Colonic mucosa (tissue), 4 donors: ENCODE measurements around the gene LHX3. TPM values are rescaled to one million over a fixed set of nuclear protein-coding genes. Genes with fewer than 3 reads are reported as not detected.

Experiments
- DNase-seq: peaks from one replicate; pipeline ENCODE4 v3.0.0-alpha.2; 2020
- H3K27ac ChIP-seq: fragments of 200-600 bp; one replicate; pipeline ENCODE4 v1.8.0; 2021
- H3K27me3 ChIP-seq: fragments of 200-600 bp; one replicate; pipeline ENCODE4 v1.8.0; 2021
- H3K36me3 ChIP-seq: fragments of 200-600 bp; one replicate; pipeline ENCODE4 v1.8.0; 2021
- H3K4me1 ChIP-seq: fragments of 200-600 bp; one replicate; pipeline ENCODE4 v1.8.0; 2021; ENCODE audit warnings: mild to moderate bottlenecking
- H3K4me3 ChIP-seq: fragments of 200-600 bp; one replicate; pipeline ENCODE4 v1.8.0; 2021
- H3K9ac ChIP-seq, 2 donors: one replicate each; pipeline ENCODE4 v1.7.0; 2013; ENCODE audit warnings: control low read depth in 2 of 2, low read depth in 2 of 2, low read length in 2 of 2
- H3K9me3 ChIP-seq: fragments of 200-600 bp; one replicate; pipeline ENCODE4 v1.8.0; 2021
- intact Hi-C: fragments of 100-400 bp; cut with DNase I; formaldehyde crosslinking; loops from one replicate; pipeline ENCODE4 v1.14.1; 2022
- total RNA-seq, 2 donors: library from RNA; stranded (reverse); fragmentation: NEBNext Ultra II Directional in 1 of 2; extraction: Animal tissue kit (Norgen Biotek cat#: 25700) in 1 of 2; gene quantifications; one replicate each; pipeline ENCODE4 v1.2.1, GENCODE V29; 2021
- TF ChIP-seq, protein P1 (sequence below): fragments of 200-600 bp; IDR thresholded peaks from one replicate; pipeline ENCODE4 v1.8.0; 2022; ENCODE audit warnings: antibody characterized with exemption, mild to moderate bottlenecking
- donor health status: healthy.
- donor health status: DM: no; HTN: no; CAD: no.
- donor health status: DM: no; HTN: no; CAD: no.

Gene LHX3
- total RNA-seq, 2 donors from 2014 or later = not detected

DNA sequence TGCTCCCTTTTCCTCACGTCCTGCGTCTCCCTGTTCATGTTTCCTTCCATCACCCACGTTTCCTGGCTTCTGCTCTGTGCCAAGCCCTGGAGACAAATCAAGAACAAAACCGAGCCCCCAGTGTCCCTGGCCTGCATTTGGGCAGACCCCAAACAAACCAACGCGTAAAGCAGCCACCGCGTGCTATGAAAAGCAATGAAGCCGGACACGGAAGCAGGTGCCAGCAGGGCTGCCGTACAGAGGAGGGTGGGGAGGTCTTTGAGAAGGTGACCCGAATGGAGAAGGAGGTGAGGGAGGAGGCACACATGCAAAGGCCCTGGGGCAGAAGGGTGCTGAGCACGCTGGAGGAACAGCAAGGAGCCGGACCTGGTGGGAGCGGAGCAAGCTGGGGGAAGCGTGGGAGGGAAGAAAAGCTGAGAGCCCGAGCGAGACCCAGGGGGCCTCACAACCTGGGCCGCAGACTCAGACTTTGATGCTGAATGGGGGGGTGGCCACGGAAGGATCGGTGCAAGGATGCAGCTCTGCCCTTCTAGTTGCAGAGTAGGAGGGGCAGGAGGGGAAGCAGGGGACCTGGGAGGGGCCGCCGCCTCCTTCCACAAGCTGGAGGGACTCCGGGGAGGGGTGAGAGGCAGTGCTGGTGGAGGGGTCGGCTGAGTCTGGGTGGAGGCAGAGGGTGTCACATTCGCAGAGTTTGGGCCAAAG is 42.1 kb upstream of the LHX3 start:
- no peaks in the 10 kb centered on the region for H3K4me1 ChIP-seq
- H3K27me3 ChIP-seq = peaks cover 3% of the 10 kb centered on the region
- H3K36me3 ChIP-seq = no peaks in the 10 kb centered on the region
- H3K9ac ChIP-seq = no peak overlapping the region
- TF ChIP-seq, protein P1, sequence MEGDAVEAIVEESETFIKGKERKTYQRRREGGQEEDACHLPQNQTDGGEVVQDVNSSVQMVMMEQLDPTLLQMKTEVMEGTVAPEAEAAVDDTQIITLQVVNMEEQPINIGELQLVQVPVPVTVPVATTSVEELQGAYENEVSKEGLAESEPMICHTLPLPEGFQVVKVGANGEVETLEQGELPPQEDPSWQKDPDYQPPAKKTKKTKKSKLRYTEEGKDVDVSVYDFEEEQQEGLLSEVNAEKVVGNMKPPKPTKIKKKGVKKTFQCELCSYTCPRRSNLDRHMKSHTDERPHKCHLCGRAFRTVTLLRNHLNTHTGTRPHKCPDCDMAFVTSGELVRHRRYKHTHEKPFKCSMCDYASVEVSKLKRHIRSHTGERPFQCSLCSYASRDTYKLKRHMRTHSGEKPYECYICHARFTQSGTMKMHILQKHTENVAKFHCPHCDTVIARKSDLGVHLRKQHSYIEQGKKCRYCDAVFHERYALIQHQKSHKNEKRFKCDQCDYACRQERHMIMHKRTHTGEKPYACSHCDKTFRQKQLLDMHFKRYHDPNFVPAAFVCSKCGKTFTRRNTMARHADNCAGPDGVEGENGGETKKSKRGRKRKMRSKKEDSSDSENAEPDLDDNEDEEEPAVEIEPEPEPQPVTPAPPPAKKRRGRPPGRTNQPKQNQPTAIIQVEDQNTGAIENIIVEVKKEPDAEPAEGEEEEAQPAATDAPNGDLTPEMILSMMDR = no peak
- no peak for DNase-seq
- no peaks in the 10 kb centered on the region for H3K9me3 ChIP-seq
- intact Hi-C loops = no loop called here
- H3K27ac ChIP-seq = no peak overlapping the region
- no peak overlapping the region for H3K4me3 ChIP-seq

DNA sequence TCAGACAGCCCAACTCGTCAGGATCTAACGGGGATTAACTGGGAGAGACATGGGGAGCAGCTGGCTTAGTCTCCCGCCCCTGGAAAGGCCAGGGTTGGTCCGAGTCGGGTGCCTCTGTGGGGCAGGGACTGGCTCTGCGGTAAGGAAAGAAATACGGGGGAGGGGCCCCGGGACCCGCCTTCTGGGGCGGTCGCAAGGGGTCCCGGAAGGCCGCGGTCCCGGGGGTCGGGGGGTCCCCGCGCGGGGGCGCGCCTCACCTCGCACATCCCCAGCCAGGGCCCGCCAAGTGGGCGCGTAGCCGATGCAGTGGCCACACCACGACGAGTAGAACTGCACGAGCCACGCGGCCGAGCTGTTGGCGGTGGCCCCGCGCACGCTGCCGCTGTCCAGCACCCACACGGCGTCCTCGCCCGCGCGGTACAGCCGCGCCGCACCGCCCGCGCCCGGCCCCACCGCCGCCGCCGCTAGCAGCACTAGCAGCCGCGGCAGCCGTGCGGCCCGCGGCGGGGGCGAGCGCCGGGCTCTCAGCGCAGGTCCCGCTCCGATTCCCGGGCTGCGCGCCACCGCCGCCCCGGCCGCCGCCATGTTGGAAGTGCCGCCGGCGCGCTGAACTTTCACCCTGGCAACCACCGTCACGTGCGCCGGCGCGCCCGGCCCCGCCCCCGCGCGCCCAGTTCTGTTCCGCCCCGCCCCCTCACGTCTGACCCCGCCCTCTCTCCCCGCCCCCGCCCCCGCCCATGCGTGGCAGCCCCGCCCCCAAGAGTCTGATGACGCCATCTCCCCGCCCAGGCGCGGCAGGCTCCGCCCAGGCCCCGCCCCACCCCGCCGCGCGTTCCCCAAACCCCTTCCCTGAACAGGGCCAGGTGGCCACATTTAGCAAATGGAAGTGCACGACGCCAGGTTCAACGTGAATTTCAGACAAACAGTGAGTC is 40.6 kb upstream of the LHX3 start, which contains the start of gene QSOX2:
QSOX2 (minus strand) TSS at position 594 of the 932 bp plus-strand sequence; CDS start at position 585, 9 bp downstream.
- TF ChIP-seq, protein P1 = no peak
- DNase-seq = peak; percentile 82
- H3K27ac ChIP-seq = no peak within 1 kb of the TSS

GRCh38 chr9:136244969-136245218 is 40.0 kb upstream of the LHX3 start:
- Histone ChIP-seq H3K4me1 (no peaks in the 10 kb centered on the region), H3K27me3 (peaks cover 3% of the 10 kb centered on the region), H3K9me3 (no peaks in the 10 kb centered on the region), H3K36me3 (no peaks in the 10 kb centered on the region), H3K9ac (peak overlapping the region in 1 of 2 donors; percentile 30), H3K4me3 (peak overlapping the region; percentile 81), H3K27ac (no peak overlapping the region)
- TF ChIP-seq, protein P1 = no peak
- DNase-seq = no peak
- intact Hi-C loops = no loop called here

More for the DNA sequence above, 40.6 kb upstream of the LHX3 start, which contains the start of gene QSOX2:
- intact Hi-C loops = no loop called here
- peak within 1 kb of the TSS; percentile 81 for H3K4me3 ChIP-seq
- H3K4me1 ChIP-seq = no peaks in the 10 kb centered on the region
- no peaks in the 10 kb centered on the region for H3K36me3 ChIP-seq
- peaks cover 3% of the 10 kb centered on the region for H3K27me3 ChIP-seq
- H3K9ac ChIP-seq = peak within 1 kb of the TSS in 1 of 2 donors; percentile 66
- no peaks in the 10 kb centered on the region for H3K9me3 ChIP-seq

GRCh38 chr9:136244122-136244968 is 39.4 kb upstream of the LHX3 start:
- intact Hi-C loops = no loop called here
- Histone ChIP-seq H3K4me1 (no peaks in the 10 kb centered on the region), H3K27me3 (peaks cover under 1% of the 10 kb centered on the region), H3K27ac (no peak overlapping the region), H3K36me3 (no peaks in the 10 kb centered on the region), H3K9me3 (no peaks in the 10 kb centered on the region), H3K9ac (no peak overlapping the region), H3K4me3 (peak overlapping the region; percentile 81)
- DNase-seq = no peak
- TF ChIP-seq, protein P1 = no peak

DNA sequence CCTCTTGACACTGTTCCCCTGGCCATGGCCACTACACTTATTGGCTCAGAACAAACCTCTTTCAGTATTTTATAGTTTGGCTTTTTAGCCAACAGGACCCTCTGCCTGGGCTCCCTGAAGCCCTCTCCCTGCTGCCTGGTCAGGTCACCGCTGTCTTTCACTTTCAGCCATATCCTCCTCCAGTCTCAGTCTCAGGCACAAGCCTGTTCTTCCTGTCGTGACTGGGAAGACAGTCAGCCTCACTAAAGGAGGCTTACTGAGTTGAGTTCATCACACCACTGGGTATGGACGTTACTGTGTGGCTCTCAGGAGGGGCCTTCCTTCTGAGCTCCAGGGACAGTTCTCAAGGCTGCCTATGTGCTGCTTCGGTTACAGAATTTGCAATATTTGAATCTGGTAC is 38.7 kb upstream of the LHX3 start:
- Histone ChIP-seq H3K36me3 (no peaks in the 10 kb centered on the region), H3K27ac (no peak overlapping the region), H3K4me1 (no peaks in the 10 kb centered on the region), H3K9me3 (no peaks in the 10 kb centered on the region), H3K4me3 (no peak overlapping the region), H3K9ac (no peak overlapping the region), H3K27me3 (no peaks in the 10 kb centered on the region)
- TF ChIP-seq, protein P1 = no peak
- intact Hi-C loops = no loop called here
- no peak for DNase-seq
